Measurements from ENCODE around the gene SYNGR4.
"Not testable (repeated sequence)": the region's sequence is repeated elsewhere in the genome, so short reads cannot be mapped to it uniquely, and the experiment has no call there.

Gene SYNGR4

GRCh38 chr19:48371367-48371766, 7.2 kb downstream of the SYNGR4 start:
- no peak for DNase-seq (ENCODE audit: low read depth)

GRCh38 chr19:48371771-48372170, 7.6 kb downstream of the SYNGR4 start:
- not testable (repeated sequence) for DNase-seq (ENCODE audit: low read depth)

- no peak for DNase-seq (ENCODE audit: low read depth)
These were observed 8.7 kb downstream of the SYNGR4 start for GRCh38 chr19:48372904-48373303.

- DNase-seq (ENCODE audit: low read depth), result no peak
These were observed 9.4 kb downstream of the SYNGR4 start for GRCh38 chr19:48373567-48373966.

- DNase-seq (ENCODE audit: low read depth), result no peak
These were observed 14.0 kb downstream of the SYNGR4 start for GRCh38 chr19:48378194-48378570.

GRCh38 chr19:48379058-48379457, 14.9 kb downstream of the SYNGR4 start:
- DNase-seq (ENCODE audit: low read depth), result no peak

- DNase-seq (ENCODE audit: low read depth), result no peak
These were observed 17.2 kb downstream of the SYNGR4 start for GRCh38 chr19:48381178-48381950.

GRCh38 chr19:48382286-48382685, 18.1 kb downstream of the SYNGR4 start:
- no peak for DNase-seq (ENCODE audit: low read depth)

GRCh38 chr19:48385461-48386087, 21.4 kb downstream of the SYNGR4 start:
- no peak for DNase-seq (ENCODE audit: low read depth)

GRCh38 chr19:48386981-48387380, 22.8 kb downstream of the SYNGR4 start:
- DNase-seq (ENCODE audit: low read depth), result no peak

- peak; percentile 53 for DNase-seq (ENCODE audit: low read depth)
These were observed 26.3 kb downstream of the SYNGR4 start for GRCh38 chr19:48390188-48391099.

GRCh38 chr19:48391100-48392005, 27.2 kb downstream of the SYNGR4 start, which contains the start of gene KDELR1:
Gene KDELR1 (minus strand): TSS chr19:48391551. CDS start chr19:48391358, 193 bp downstream.
- DNase-seq (ENCODE audit: low read depth), result peak; percentile 67

GRCh38 chr19:48392006-48392344, 27.8 kb downstream of the SYNGR4 start:
- not testable (repeated sequence) for DNase-seq (ENCODE audit: low read depth)

GRCh38 chr19:48392860-48393558, 28.8 kb downstream of the SYNGR4 start:
- DNase-seq (ENCODE audit: low read depth), result no peak

GRCh38 chr19:48393559-48394330, 29.6 kb downstream of the SYNGR4 start, which contains the start of gene GRIN2D:
Gene GRIN2D (plus strand): TSS chr19:48393668. CDS start chr19:48398393, 4,725 bp downstream.
- no peak for DNase-seq (ENCODE audit: low read depth)

- DNase-seq (ENCODE audit: low read depth), result no peak
These were observed 30.4 kb downstream of the SYNGR4 start for GRCh38 chr19:48394331-48395169.

GRCh38 chr19:48395170-48395455, 30.9 kb downstream of the SYNGR4 start:
- DNase-seq (ENCODE audit: low read depth), result no peak

- DNase-seq (ENCODE audit: low read depth), result no peak
These were observed 31.3 kb downstream of the SYNGR4 start for GRCh38 chr19:48395499-48395898.
